CD4-positive, alpha-beta T cell treated with Interleukin-1 beta for 1 hour (primary cell): ENCODE data around the gene MAN2B1.
"Not testable (repeated sequence)": the region's sequence is repeated elsewhere in the genome, so short reads cannot be mapped to it uniquely, and the experiment has no call there.

Experiments
- DNase-seq, 2 donors: peaks; one replicate each; pipeline ENCODE4 v3.0.0-alpha.2; 2020 to 2022

The MAN2B1 gene

GRCh38 chr19:12656899-12657571 lies 9.5 kb downstream of the MAN2B1 start:
- DNase-seq = no peak

GRCh38 chr19:12655546-12655945 lies 11.0 kb downstream of the MAN2B1 start:
- no peak for DNase-seq

DNA sequence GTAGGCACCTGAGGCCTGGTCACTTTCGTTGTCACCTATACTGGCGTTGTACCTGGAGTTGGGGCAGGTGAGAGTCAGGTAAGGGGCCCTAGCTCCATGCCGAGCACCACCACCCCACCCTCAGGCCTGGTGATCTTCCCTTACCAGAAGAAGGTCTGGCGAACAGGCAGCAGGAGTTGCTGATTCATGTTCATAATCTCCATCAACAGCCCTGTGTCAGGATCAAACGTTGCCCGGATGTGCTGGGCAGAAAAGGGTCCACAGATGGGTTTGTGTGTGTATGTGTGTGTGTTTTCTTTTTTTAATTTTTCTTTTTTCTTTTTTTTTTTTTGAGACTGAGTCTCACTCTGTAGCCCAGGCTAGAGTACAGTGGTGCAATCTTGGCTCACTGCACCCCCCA lies 14.3 kb downstream of the MAN2B1 start:
- DNase-seq = no peak

DNA sequence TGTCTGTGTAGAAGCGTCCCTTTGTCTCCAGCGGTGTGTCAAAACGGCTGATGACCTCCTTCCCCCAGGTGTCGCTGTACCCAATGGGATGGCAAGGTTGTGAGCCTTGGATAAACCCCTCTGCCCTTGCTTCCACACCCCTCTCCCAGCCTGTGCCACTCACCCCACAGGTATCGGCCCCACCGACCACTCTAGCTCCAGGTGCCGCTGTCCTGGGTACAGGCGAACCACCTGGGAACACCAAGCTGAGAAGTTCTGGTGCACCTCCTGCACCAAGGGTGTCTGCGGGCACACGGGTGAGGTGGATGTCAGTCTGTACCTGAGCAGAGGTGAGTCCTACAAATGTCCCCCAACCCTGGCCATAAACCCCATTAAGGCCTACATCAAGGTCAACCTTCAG lies 16.6 kb downstream of the MAN2B1 start:
- DNase-seq = no peak

DNA sequence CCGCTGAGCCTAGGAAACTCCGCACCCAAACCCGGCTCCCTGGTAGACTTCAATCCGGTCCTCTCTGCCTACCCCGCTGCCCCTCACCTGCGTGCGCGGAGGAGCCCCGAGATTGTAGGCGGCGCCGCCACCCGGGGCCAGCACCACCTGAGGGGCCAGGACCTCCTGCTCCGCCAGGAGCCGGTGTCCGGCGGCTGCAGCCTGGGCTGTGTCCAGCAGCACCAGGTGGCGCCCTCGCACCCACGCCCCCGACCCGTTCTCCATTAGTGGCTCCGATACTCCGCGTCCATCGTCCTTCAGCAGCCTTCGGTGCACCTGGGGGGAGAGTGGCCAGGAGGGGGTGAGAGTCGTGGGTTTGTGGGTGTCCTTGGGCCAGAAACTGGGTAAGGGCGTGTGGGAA lies 18.5 kb downstream of the MAN2B1 start:
- DNase-seq = no peak

DNA sequence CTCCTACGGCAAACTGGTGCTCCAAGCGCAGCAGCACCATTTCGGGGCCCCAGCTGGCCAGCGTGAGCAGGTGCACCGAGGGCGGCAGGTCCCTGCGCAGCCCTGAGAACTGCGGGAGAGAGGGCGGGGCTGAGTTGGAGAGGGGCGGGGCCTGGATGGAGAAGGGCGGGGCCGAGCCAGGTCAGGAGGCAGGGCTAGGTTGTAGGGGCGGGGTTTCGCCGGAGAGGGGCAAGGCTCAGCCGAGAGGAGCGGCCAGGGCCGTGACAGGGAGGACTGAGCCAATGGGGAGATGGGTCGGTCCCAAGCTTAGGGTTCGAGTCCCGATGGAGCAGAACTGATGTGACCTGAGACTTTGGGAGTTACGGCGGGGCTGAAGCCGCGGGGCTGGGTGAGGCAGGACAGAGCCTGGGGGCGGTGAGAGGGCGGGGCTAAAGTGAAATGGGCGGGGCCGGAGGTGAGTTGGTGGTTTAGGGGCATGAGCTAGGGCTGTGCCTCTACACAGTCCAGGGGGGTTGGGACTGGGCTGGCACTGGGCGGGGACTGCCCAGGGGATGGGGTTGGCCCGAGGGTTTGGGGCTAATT lies 19.0 kb downstream of the MAN2B1 start:
- DNase-seq = peak; percentile 35 to 56

DNA sequence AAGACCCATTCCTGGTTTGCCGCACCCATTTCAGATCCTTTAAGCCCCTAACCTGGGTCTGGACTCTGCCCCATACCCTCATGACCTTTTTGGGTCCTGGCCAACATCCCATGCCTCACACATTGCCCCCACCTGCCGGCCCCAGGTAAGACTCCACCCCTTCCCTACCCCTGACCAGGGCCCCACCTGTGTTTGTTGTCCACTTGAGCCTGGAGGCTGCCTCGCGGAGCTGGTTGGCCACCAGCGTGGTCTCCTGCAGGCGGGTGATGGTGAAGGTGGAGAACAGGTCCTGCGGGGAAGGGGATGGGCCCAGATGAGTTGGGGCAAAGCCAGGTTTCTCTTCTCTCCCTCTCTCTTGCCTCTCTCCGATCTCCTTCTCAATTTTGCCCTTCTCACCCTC lies 19.5 kb downstream of the MAN2B1 start:
- no peak for DNase-seq

DNA sequence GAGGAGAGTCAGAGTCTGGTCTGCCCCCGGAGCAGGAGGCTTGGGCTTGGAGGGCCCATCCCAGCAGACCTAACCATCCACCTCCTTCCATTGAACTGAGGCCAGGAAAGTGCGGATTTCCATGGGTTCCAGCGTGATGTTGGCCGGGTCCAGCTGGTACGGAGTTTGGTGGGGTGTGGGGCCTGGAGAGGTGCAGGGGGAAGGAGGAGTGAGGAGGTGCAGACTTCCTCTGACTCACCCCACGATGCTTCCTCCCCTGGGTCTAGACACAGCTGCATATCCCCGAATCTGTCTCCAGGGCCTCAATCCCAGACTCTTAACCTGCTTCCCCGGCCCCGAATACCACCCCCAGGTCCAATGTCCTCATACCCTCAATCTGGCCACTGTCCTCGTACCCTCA lies 20.0 kb downstream of the MAN2B1 start:
- no peak for DNase-seq

DNA sequence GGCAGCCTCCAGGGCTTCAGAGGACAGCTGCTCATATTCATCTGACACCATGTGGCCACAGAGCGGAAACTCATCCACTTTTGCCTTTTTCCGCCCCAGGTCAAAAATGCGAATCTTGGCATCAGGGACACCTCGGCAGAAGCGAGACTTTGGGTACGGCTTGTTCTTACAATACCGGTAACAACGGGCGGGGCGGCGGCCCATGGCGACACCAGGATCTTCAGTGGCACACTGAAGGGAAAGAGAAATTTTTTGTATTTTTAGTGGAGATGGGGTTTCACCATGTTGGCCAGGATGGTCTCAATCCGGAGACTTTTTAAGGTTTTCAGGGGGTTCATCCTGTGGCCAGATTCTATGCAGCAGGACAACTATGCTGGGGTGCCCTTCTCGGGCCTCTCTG lies 22.8 kb downstream of the MAN2B1 start:
- DNase-seq = not testable (repeated sequence)

DNA sequence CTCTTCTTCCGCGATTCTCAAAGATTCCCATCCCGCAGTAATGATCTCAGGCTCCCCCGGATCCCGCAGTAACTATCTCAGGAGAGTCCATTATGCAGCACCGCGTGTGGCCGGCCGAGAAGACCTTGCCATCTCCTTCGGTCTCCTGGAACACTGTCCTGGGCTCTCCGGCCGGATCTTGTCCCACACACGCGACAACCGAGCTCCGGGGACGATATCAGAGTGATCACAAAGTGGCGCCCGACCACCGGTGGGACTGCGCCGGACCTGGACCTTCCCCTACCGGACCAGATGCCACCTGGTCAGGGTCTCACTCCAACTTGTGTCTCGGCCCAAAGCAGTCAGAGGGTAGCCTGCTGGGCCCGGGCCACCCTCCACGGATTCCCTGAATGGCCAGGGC lies 24.0 kb downstream of the MAN2B1 start:
- DNase-seq = no peak

DNA sequence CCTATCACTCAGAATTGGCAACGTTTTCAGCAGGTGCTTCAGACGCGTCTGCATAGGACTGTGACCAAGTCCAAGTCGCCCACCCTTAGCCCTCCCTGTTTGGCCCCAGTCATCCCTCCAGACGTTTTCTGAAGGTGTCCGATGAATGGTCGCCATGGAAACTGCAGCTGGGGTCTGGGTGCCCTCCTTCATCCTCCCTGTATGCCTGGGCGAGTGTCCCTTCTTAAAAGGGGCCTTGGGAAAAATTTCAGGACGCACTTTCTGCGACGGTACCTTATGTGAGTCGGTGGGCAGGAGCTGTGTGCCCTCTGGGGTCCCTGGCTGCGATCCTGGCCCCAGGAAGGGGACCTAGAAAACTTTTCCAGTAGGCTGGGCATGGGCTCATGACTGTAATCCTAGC lies 25.1 kb downstream of the MAN2B1 start:
- no peak for DNase-seq

- DNase-seq = peak; percentile 84 to 88
Observed at GRCh38 chr19:12639901-12640613, 26.5 kb downstream of the MAN2B1 start.

DNA sequence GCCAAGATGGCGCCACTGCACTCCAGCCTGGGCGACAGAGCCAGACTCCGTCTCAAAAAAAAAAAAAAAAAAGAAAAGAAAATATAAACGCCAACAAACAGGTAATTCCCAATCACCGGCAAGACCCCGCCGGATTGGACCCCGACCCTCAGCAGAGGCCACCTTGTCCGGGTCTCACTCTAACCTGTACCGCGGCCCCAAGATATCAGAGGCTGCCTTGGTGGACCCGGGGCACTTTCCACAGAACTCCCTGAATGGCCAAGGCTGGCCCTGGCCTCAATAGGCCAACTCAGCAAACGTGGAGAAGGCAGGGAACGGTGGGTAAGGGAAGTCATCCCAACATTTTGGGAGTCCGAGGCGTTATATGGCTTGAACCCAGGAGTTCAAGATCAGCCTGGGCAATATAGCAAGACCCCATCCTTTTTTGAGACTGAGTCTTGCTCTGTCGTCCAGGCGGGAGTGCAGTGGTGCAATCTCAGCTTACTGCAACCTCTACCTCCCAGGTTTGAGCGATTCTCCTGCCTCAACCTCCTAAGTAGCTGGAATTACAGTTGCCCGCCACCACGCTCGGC lies 27.8 kb downstream of the MAN2B1 start:
- no peak for DNase-seq

DNA sequence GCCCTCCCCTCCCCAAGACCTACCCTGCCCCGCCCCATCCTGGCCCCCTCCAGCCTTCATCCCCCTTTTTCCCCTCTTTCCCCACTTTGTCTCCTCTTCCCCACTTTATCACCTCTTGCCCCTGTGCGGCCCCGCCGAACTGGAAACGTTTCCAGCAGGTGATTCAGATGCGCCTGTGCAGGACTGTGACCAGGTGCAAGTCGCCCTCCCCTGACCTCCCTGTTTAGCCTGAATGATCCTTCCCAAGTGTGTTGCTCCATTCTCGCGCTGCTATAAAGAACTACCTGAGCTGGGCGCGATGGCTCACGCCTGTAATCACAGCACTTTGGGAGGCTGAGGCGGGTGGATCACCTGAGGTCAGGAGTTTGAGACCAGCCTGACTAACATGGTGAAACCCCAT lies 29.9 kb downstream of the MAN2B1 start:
- DNase-seq = no peak

DNA sequence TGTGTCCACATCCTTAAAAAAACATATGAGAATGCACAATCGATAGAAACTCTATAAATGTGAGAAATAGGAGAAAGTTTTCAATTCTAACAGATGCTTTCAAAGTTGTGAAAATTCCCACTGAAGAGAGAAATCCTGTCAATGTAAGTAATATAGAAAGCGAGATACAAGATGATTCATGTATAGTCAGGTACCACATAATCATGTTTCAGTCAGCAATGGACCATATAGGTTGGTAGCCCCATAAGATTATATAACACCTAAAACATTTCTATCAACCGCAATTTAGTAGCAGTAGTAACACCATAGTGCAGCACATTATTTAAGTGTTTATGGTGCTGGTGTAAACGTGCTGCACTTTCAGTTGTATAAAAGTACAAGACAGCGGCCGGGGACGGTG lies 37.3 kb downstream of the MAN2B1 start:
- DNase-seq = no peak

GRCh38 chr19:12628040-12629022 lies 38.2 kb downstream of the MAN2B1 start:
- no peak for DNase-seq

DNA sequence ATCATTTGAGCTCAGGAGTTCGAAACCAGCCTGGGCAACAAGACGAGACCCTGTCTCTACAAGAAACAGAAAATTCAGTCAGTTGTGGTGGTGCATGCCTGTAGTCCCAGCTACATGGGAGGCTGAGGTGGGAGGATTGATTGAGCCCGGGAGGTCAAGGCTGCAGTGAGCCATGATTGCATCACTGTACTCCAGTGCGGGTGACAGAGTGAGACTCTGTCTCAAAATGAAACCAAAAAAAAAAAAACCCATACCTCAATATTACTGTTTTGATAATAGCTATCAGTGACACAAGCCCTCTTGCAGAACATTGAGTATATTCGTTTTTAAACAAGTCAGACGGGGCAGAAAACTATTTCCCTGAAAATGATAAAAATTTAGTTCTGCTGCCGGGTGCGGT lies 39.6 kb downstream of the MAN2B1 start:
- no peak for DNase-seq

DNA sequence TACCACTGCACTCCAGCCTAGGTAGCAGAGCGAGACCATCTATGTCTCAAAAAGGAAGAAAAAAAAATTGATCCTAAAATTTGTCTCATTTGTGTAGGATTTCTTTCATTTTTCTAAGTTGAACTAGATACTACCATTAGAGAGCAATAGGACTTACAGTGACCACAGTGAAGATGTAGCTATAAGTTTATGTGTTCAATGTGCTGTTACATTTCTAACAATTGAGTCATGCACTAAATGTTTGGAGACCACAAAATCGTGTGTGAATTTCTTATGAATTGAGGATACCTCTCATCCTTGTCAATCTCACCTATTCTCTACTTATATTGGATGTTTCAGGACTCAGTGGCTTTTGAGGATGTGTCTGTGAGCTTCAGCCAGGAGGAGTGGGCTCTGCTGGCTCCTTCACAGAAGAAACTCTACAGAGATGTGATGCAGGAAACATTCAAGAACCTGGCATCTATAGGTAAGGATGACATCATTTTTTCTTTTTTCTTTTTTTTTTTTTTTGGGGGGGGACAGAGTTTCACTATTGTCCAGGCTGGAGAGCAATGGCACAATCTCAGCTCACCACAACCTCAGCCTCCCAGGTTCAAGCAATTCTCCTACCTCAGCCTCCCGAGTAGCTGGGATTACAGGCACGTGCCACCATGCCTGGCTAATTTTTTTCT lies 43.0 kb downstream of the MAN2B1 start:
- DNase-seq = no peak

GRCh38 chr19:12621253-12622024 lies 45.1 kb downstream of the MAN2B1 start:
- not testable (repeated sequence) for DNase-seq

- no peak for DNase-seq
Observed at GRCh38 chr19:12617646-12618045, 48.9 kb downstream of the MAN2B1 start.

DNA sequence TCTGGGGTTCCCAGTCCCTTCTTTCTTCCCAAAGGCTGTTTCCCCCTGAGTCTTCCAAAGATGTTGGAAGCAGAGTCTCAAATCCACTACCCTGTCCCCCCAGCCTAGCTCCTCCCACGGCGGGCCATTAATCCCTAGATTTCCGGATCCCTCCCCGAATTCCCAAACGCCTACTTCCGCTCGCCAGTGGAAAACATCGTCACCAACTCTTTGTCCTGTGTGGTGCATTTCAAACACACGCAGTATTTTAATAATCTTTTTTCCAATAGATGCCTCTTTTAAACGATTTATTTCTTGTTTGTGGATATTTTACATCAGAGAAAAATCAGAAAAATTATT lies 55.2 kb downstream of the MAN2B1 start:
- DNase-seq = no peak
